HCT116 (cell line): ENCODE data around the gene KLK15. TPM values are rescaled to one million over a fixed set of nuclear protein-coding genes. Genes with fewer than 3 reads are reported as not detected.

Experiments used
- ATAC-seq: fragments of 200-7000 bp; cut with Tn5 transposase; 2 replicates; pipeline ENCODE4 v1.9.1; 2020; ENCODE audit warnings: mild to moderate bottlenecking, moderate library complexity
- BruUV-seq: library from RNA; stranded (reverse); fragments of 400-500 nt; replicated peaks from 2 replicates; lab custom pipeline; 2021; lab: Mats Ljungman, UMichigan
- CTCF ChIA-PET: fragments of 300-600 bp; sonication (Branson Sonifier 250); formaldehyde crosslinking; loops from one replicate; lab custom pipeline; 2021; ENCODE audit warnings: antibody characterized with exemption; lab: Charles Lee
- POLR2A ChIA-PET: fragments of 300-600, 350-600 bp; sonication (Branson Sonifier 250); formaldehyde crosslinking; loops from one replicate; lab custom pipeline; 2021; ENCODE audit warnings: antibody characterized with exemption; lab: Charles Lee
- RAD21 ChIA-PET, 2 experiments: fragments of 300-600 bp; sonication (Branson Sonifier 250); formaldehyde crosslinking; loops; one replicate each; lab custom pipeline; 2023; ENCODE audit warnings: low total read pairs in 2 of 2; ENCODE audit not compliant: uncharacterized antibody in 2 of 2, unreplicated experiment in 2 of 2, low non-redundant PET in 1 of 2; lab: Charles Lee
- DNase-seq: peaks from one replicate; pipeline ENCODE4 v3.0.0-alpha.2; 2010; ENCODE audit warnings: low read depth, low spot score
- H2AFZ ChIP-seq: fragments of 200-600 bp; shearing (Covaris generic), sonication (generic); 2 replicates; pipeline ENCODE4 v1.6.1; 2017; ENCODE audit warnings: low read depth, mixed run types, mixed read lengths, antibody characterized with exemption, low read length; ENCODE audit not compliant: poor library complexity, severe bottlenecking
- H3K27ac ChIP-seq: 2 replicates; pipeline ENCODE4 v1.5.1; 2012; ENCODE audit warnings: low read depth, low read length
- H3K27me3 ChIP-seq: fragments of 200-600 bp; sonication (generic); 2 replicates; pipeline ENCODE4 v1.6.1; 2016; ENCODE audit warnings: mixed run types, low read length, mixed read lengths; ENCODE audit not compliant: insufficient read depth
- H3K36me3 ChIP-seq, 2 experiments: fragments of 200-500 bp in 1 of 2; fragments of 200-600 bp in 1 of 2; sonication (Bioruptor generic) in 1 of 2; sonication (generic) in 1 of 2; 2 replicates each; pipeline versions ENCODE4 v1.5.1 to v1.6.1; 2014 to 2016; ENCODE audit warnings: low read length in 2 of 2, inconsistent platforms in 1 of 2, mixed read lengths in 1 of 2, mixed run types in 1 of 2; ENCODE audit not compliant: insufficient read depth in 2 of 2, control insufficient read depth in 1 of 2
- H3K4me1 ChIP-seq, 2 experiments: fragments of 200-600 bp in 1 of 2; sonication (generic) in 1 of 2; 2 replicates each; pipeline versions ENCODE4 v1.5.1 to v1.6.1; 2012 to 2017; ENCODE audit warnings: low read length in 2 of 2, inconsistent platforms in 1 of 2, mild to moderate bottlenecking in 1 of 2, mixed read lengths in 1 of 2, mixed run types in 1 of 2, moderate library complexity in 1 of 2; ENCODE audit not compliant: insufficient read depth in 2 of 2, control insufficient read depth in 1 of 2
- H3K4me2 ChIP-seq: fragments of 200-600 bp; sonication (generic); 2 replicates; pipeline ENCODE4 v1.6.1; 2017; ENCODE audit warnings: mixed run types, low read length, mixed read lengths
- H3K4me3 ChIP-seq, 2 experiments: fragments of 200-600 bp in 1 of 2; sonication (generic) in 1 of 2; replicated peaks in 1 of 2; 2 replicates each; pipeline ENCODE4 v1.5.1; 2011 to 2016; ENCODE audit warnings: low read length in 2 of 2, control low read depth in 1 of 2, low read depth in 1 of 2, mild to moderate bottlenecking in 1 of 2, mixed read lengths in 1 of 2, mixed run types in 1 of 2
- H3K79me2 ChIP-seq: fragments of 200-600 bp; sonication (generic); 2 replicates; pipeline ENCODE4 v1.6.1; 2017; ENCODE audit warnings: mild to moderate bottlenecking, mixed run types, low read length, moderate library complexity, mixed read lengths; ENCODE audit not compliant: insufficient read depth
- H3K9ac ChIP-seq: fragments of 200-600 bp; sonication (generic); 2 replicates; pipeline ENCODE4 v1.6.1; 2016; ENCODE audit warnings: low read length, mixed read lengths
- H3K9me2 ChIP-seq: fragments of 200-600 bp; sonication (generic), shearing (Covaris generic); 2 replicates; pipeline ENCODE4 v1.6.1; 2017; ENCODE audit warnings: mixed run types, mild to moderate bottlenecking, moderate library complexity; ENCODE audit not compliant: insufficient read depth
- H3K9me3 ChIP-seq, 2 experiments: fragments of 200-500 bp in 1 of 2; fragments of 200-600 bp in 1 of 2; sonication (Bioruptor generic) in 1 of 2; sonication (generic) in 1 of 2; 2 replicates each; pipeline ENCODE4 v1.6.1; 2014 to 2017; ENCODE audit warnings: low read length in 2 of 2, mixed read lengths in 2 of 2, inconsistent platforms in 1 of 2, low read depth in 1 of 2, mild to moderate bottlenecking in 1 of 2, mixed run types in 1 of 2, moderate library complexity in 1 of 2; ENCODE audit not compliant: control insufficient read depth in 1 of 2, insufficient read depth in 1 of 2
- H4K20me1 ChIP-seq: fragments of 200-600 bp; sonication (generic), shearing (Covaris generic); 2 replicates; pipeline ENCODE4 v1.6.1; 2017; ENCODE audit warnings: mixed run types, mild to moderate bottlenecking, moderate library complexity; ENCODE audit not compliant: insufficient read depth
- ATF3 ChIP-seq: IDR thresholded peaks from 2 replicates; pipeline ENCODE4 v1.6.1; 2012
- CEBPB ChIP-seq: IDR thresholded peaks from 2 replicates; pipeline ENCODE4 v1.6.1; 2012; ENCODE audit warnings: low read depth
- CTCF ChIP-seq, 3 experiments: fragments of 200-600 bp in 1 of 3; sonication (generic) in 1 of 3; IDR thresholded peaks in 2 of 3; conservative IDR thresholded peaks in 1 of 3; 2 replicates each; pipeline ENCODE4 v1.5.1; 2012 to 2017; ENCODE audit warnings: low read depth in 2 of 3, low read length in 2 of 3, antibody characterized with exemption in 1 of 3, borderline replicate concordance in 1 of 3, control low read depth in 1 of 3, mild to moderate bottlenecking in 1 of 3, mixed read lengths in 1 of 3, mixed run types in 1 of 3, moderate library complexity in 1 of 3; ENCODE audit not compliant: insufficient read depth in 1 of 3
- EGR1 ChIP-seq: IDR thresholded peaks from 2 replicates; pipeline ENCODE4 v1.6.1; 2012; ENCODE audit warnings: low read depth
- ELF1 ChIP-seq: IDR thresholded peaks from 2 replicates; pipeline ENCODE4 v1.6.1; 2012; ENCODE audit warnings: low read depth, borderline replicate concordance
- FOSL1 ChIP-seq: IDR thresholded peaks from 2 replicates; pipeline ENCODE4 v1.6.1; 2012; ENCODE audit warnings: low read depth
- RAD21 ChIP-seq: IDR thresholded peaks from 2 replicates; pipeline ENCODE4 v1.6.1; 2012; ENCODE audit warnings: low read depth, mild to moderate bottlenecking
- REST ChIP-seq: IDR thresholded peaks from 2 replicates; pipeline ENCODE4 v1.6.1; 2012; ENCODE audit warnings: low read depth
- SIN3A ChIP-seq: IDR thresholded peaks from 2 replicates; pipeline ENCODE4 v1.6.1; 2012; ENCODE audit warnings: low read depth
- SRF ChIP-seq: IDR thresholded peaks from 2 replicates; pipeline ENCODE4 v1.6.1; 2012; ENCODE audit warnings: low read depth
- TCF7L2 ChIP-seq: IDR thresholded peaks from 2 replicates; pipeline ENCODE4 v1.7.0; 2011; ENCODE audit warnings: borderline replicate concordance, inconsistent platforms; ENCODE audit not compliant: insufficient read depth, insufficient read length; ENCODE audit errors: extremely low read depth
- ZFX ChIP-seq: fragments of 450-650 bp; IDR thresholded peaks from 2 replicates; pipeline ENCODE4 v1.6.1; 2017
- intact Hi-C: fragments of 100-400 bp; cut with micrococcal nuclease; formaldehyde crosslinking; loops from 2 replicates; pipeline ENCODE4 v1.10.0; 2022
- total RNA-seq: library from RNA; stranded (reverse); gene quantifications from one replicate; pipeline ENCODE4 v1.2.1, GENCODE V29; 2021; ENCODE audit not compliant: unreplicated experiment

KLK15 gene
- total RNA-seq, 1 experiment from 2014 or later, result not detected

- Histone ChIP-seq H3K4me1 (no peaks in the 10 kb centered on the region), H3K79me2 (no peaks in the 10 kb centered on the region), H3K27ac (no peak overlapping the region), H3K9ac (no peak overlapping the region), H3K4me3 (no peak overlapping the region), H3K4me2 (no peak overlapping the region), H3K9me2 (no peaks in the 10 kb centered on the region), H3K27me3 (peaks cover 23% of the 10 kb centered on the region; the same call in 1 of the 2 replicates), H3K9me3 (peaks cover 0 to 11% of the 10 kb centered on the region in 2 experiments; a peak in 1 of 4 replicates), H4K20me1 (no peaks in the 10 kb centered on the region), H2AFZ (no peak overlapping the region), H3K36me3 (no peaks in the 10 kb centered on the region)
- no TSS peak for BruUV-seq
- no peak for ATAC-seq
- ChIA-PET RAD21 (no interaction called here), CTCF (no interaction called here), POLR2A (no interaction called here)
- no peak for DNase-seq
- intact Hi-C loops, result no loop called here
- no peak for TF ChIP-seq SIN3A
- TF ChIP-seq ATF3, result no peak
- no peak for TF ChIP-seq ZFX
- TF ChIP-seq REST, result no peak
- TF ChIP-seq TCF7L2, result no peak
- no peak for TF ChIP-seq FOSL1
- TF ChIP-seq SRF, result no peak
- no peak for TF ChIP-seq CTCF (IDR thresholded peaks at IDR 0.05 in 2 of 3, conservative IDR thresholded peaks at IDR 0.05 in 1 of 3; ENCODE audit: borderline replicate concordance in 1 of 3, insufficient read depth in 1 of 3, low read depth in 2 of 3, low read length in 2 of 3)
- TF ChIP-seq EGR1, result no peak
- no peak for TF ChIP-seq ELF1
- TF ChIP-seq RAD21, result no peak
- TF ChIP-seq CEBPB, result no peak
Measured at GRCh38 chr19:50861010-50861409, 27.6 kb upstream of the KLK15 start.
